CD14-positive monocyte (primary cell): Measurements from ENCODE around the gene SPON2. TPM values are rescaled to one million over a fixed set of nuclear protein-coding genes. Genes with fewer than 3 reads are reported as not detected.

Source experiments
- DNase-seq, 3 donors: peaks; one replicate each; pipeline ENCODE4 v3.0.0-alpha.2; 2011 to 2022
- H2AFZ ChIP-seq: 2 replicates; pipeline ENCODE4 v1.6.0; 2012; ENCODE audit warnings: mild to moderate bottlenecking, low read depth, low read length, inconsistent platforms; ENCODE audit not compliant: insufficient read depth, poor library complexity, severe bottlenecking
- H3K27ac ChIP-seq, 2 donors: 1 replicate in 1 of 2; 2 replicates in 1 of 2; pipeline ENCODE4 v1.5.1; 2012 to 2013; ENCODE audit warnings: low read length in 2 of 2, control low read depth in 1 of 2, inconsistent platforms in 1 of 2, low read depth in 1 of 2, mild to moderate bottlenecking in 1 of 2
- H3K27me3 ChIP-seq, 2 donors: one replicate each; pipeline versions ENCODE4 v1.6.0 to v1.6.1; 2011 to 2013; ENCODE audit warnings: low read length in 2 of 2; ENCODE audit not compliant: control insufficient read depth in 2 of 2, insufficient read depth in 2 of 2
- H3K36me3 ChIP-seq, 2 donors: replicated peaks in 1 of 2; 1 replicate in 1 of 2; 2 replicates in 1 of 2; pipeline versions ENCODE4 v1.5.1 to v1.6.1; 2012 to 2013; ENCODE audit warnings: low read length in 2 of 2, control low read depth in 1 of 2, inconsistent platforms in 1 of 2, mild to moderate bottlenecking in 1 of 2; ENCODE audit not compliant: insufficient read depth in 2 of 2, control insufficient read depth in 1 of 2
- H3K4me1 ChIP-seq, 2 donors: 1 replicate in 1 of 2; 2 replicates in 1 of 2; pipeline versions ENCODE4 v1.5.1 to v1.6.1; 2012 to 2013; ENCODE audit warnings: low read length in 2 of 2, control low read depth in 1 of 2, inconsistent platforms in 1 of 2, mild to moderate bottlenecking in 1 of 2, moderate library complexity in 1 of 2; ENCODE audit not compliant: insufficient read depth in 2 of 2, control insufficient read depth in 1 of 2
- H3K4me2 ChIP-seq: replicated peaks from 2 replicates; pipeline ENCODE3; 2012; ENCODE audit warnings: low read length, moderate library complexity, mild to moderate bottlenecking; ENCODE audit not compliant: poor library complexity, severe bottlenecking; ENCODE audit errors: extremely low read depth
- H3K4me3 ChIP-seq, 3 experiments: fragments of 200-600 bp in 1 of 3; sonication (generic) in 1 of 3; replicated peaks in 1 of 3; 1 replicate in 2 of 3; 2 replicates in 1 of 3; pipeline ENCODE4 v1.5.1; 2011 to 2013; ENCODE audit warnings: low read length in 3 of 3, mild to moderate bottlenecking in 3 of 3, control low read depth in 2 of 3, low read depth in 2 of 3, inconsistent platforms in 1 of 3, moderate library complexity in 1 of 3
- H3K79me2 ChIP-seq: 2 replicates; pipeline ENCODE4 v1.6.0; 2012; ENCODE audit warnings: mild to moderate bottlenecking, control low read depth, inconsistent platforms, low read length, moderate library complexity; ENCODE audit not compliant: insufficient read depth
- H3K9ac ChIP-seq: 2 replicates; pipeline ENCODE4 v1.6.0; 2017; ENCODE audit warnings: low read length, mild to moderate bottlenecking; ENCODE audit not compliant: insufficient read depth, poor library complexity, severe bottlenecking
- H3K9me3 ChIP-seq, 2 donors: replicated peaks in 1 of 2; 1 replicate in 1 of 2; 2 replicates in 1 of 2; pipeline versions ENCODE4 v1.5.1 to v1.6.1; 2012 to 2013; ENCODE audit warnings: low read length in 2 of 2, control low read depth in 1 of 2; ENCODE audit not compliant: control insufficient read depth in 1 of 2, insufficient read depth in 1 of 2
- H4K20me1 ChIP-seq: 2 replicates; pipeline ENCODE4 v1.6.0; 2012; ENCODE audit warnings: mild to moderate bottlenecking, low read length, control low read depth, moderate library complexity; ENCODE audit not compliant: insufficient read depth
- H3K27ac Mint-ChIP-seq, 7 donors: one replicate each; pipeline ENCODE4 v1.8.0; 2020; ENCODE audit warnings: mild to moderate bottlenecking in 7 of 7, mixed read lengths in 7 of 7, moderate library complexity in 6 of 7, inconsistent platforms in 2 of 7
- H3K27me3 Mint-ChIP-seq, 3 donors: one replicate each; pipeline ENCODE4 v1.8.0; 2021 to 2022; ENCODE audit warnings: low read depth in 3 of 3, mild to moderate bottlenecking in 3 of 3, mixed read lengths in 3 of 3, moderate library complexity in 3 of 3, inconsistent platforms in 1 of 3
- H3K36me3 Mint-ChIP-seq, 2 donors: one replicate each; pipeline ENCODE4 v1.8.0; 2020; ENCODE audit warnings: mixed read lengths in 2 of 2, inconsistent platforms in 1 of 2, mild to moderate bottlenecking in 1 of 2
- H3K4me1 Mint-ChIP-seq: one replicate; pipeline ENCODE4 v1.8.0; 2020; ENCODE audit warnings: mild to moderate bottlenecking, mixed read lengths
- H3K4me3 Mint-ChIP-seq, 2 donors: one replicate each; pipeline ENCODE4 v1.8.0; 2020; ENCODE audit warnings: mild to moderate bottlenecking in 2 of 2, mixed read lengths in 2 of 2, moderate library complexity in 1 of 2
- H3K9me3 Mint-ChIP-seq, 7 donors: one replicate each; pipeline ENCODE4 v1.8.0; 2020 to 2022; ENCODE audit warnings: mixed read lengths in 7 of 7, mild to moderate bottlenecking in 6 of 7, moderate library complexity in 6 of 7, inconsistent platforms in 2 of 7
- whole genome bisulfite sequencing: methylation state at CpG from one replicate; pipeline ENCODE4 v1.1.5; 2013; ENCODE audit warnings: missing lambda C conversion rate; ENCODE audit not compliant: insufficient coverage; 5-methylcytosine and 5-hydroxymethylcytosine counted together
- intact Hi-C, 2 donors: fragments of 100-400 bp; cut with micrococcal nuclease; formaldehyde crosslinking; loops; one replicate each; pipeline versions ENCODE4 v1.15.0 to v1.15.1; 2023
- polyA plus RNA-seq, 3 donors: library from polyadenylated mRNA; depleted of rRNA in 1 of 3; unstranded in 2 of 3; stranded (reverse) in 1 of 3; fragments of 300-500 nt in 2 of 3; fragments of >200 nt in 1 of 3; fragmentation: Illumina TruSeq in 2 of 3; gene quantifications; 1 replicate in 2 of 3; 2 replicates in 1 of 3; pipeline ENCODE4 v1.2.3, GENCODE V29; 2012 to 2021
- TF ChIP-seq, protein P1 (sequence below): fragments of 200-600 bp; IDR thresholded peaks from one replicate; pipeline ENCODE4 v1.8.0; 2022; ENCODE audit warnings: antibody characterized with exemption, mild to moderate bottlenecking

Gene SPON2
- polyA plus RNA-seq, 3 donors: 0.74 to 1.4 (median 0.90) TPM

DNA sequence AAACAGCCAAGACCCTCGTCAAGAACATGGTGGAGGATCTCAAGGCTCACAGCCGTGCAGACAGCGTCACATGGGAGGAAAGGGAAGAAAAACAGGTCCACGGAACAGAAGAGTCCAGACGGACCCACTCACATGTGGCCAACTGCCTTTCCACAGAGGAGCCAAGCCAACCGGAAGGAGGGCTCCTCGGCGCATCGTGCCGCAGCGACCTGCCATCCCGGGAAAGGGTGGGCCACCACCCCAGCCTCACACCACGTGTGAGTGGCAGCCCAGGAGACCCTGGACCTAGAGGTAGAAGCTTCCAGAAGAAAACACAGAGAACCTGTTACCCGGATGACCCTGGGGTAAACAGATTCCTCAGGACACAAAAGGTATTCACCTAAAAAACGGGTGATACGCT lies 48.2 kb upstream of the SPON2 start:
- Histone ChIP-seq H3K9me3 (no peaks in the 10 kb centered on the region), H3K4me3 (no peak overlapping the region), H3K79me2 (peaks cover 17% of the 10 kb centered on the region), H4K20me1 (peaks cover 89% of the 10 kb centered on the region), H3K36me3 (peaks cover 43 to 66% of the 10 kb centered on the region in 2 donors), H3K4me1 (peaks cover 32 to 41% of the 10 kb centered on the region in 2 donors), H3K9ac (no peak overlapping the region), H2AFZ (no peak overlapping the region), H3K27me3 (no peaks in the 10 kb centered on the region), H3K27ac (no peak overlapping the region), H3K4me2 (no peak overlapping the region)
- no peaks in the 10 kb centered on the region for H3K9me3 Mint-ChIP-seq
- peaks cover 45% of the 10 kb centered on the region for H3K4me1 Mint-ChIP-seq
- peak overlapping the region in 1 of 7 donors; percentile 21 for H3K27ac Mint-ChIP-seq
- H3K27me3 Mint-ChIP-seq: no peaks in the 10 kb centered on the region
- over 99% methylated on average over 15 of the region's 16 CpGs for WGBS
- peaks cover 55 to 74% of the 10 kb centered on the region in 2 donors for H3K36me3 Mint-ChIP-seq
- no peak for DNase-seq
- no peak overlapping the region for H3K4me3 Mint-ChIP-seq
- TF ChIP-seq, protein P1, sequence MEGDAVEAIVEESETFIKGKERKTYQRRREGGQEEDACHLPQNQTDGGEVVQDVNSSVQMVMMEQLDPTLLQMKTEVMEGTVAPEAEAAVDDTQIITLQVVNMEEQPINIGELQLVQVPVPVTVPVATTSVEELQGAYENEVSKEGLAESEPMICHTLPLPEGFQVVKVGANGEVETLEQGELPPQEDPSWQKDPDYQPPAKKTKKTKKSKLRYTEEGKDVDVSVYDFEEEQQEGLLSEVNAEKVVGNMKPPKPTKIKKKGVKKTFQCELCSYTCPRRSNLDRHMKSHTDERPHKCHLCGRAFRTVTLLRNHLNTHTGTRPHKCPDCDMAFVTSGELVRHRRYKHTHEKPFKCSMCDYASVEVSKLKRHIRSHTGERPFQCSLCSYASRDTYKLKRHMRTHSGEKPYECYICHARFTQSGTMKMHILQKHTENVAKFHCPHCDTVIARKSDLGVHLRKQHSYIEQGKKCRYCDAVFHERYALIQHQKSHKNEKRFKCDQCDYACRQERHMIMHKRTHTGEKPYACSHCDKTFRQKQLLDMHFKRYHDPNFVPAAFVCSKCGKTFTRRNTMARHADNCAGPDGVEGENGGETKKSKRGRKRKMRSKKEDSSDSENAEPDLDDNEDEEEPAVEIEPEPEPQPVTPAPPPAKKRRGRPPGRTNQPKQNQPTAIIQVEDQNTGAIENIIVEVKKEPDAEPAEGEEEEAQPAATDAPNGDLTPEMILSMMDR: no peak
- intact Hi-C loops: no loop called here

DNA sequence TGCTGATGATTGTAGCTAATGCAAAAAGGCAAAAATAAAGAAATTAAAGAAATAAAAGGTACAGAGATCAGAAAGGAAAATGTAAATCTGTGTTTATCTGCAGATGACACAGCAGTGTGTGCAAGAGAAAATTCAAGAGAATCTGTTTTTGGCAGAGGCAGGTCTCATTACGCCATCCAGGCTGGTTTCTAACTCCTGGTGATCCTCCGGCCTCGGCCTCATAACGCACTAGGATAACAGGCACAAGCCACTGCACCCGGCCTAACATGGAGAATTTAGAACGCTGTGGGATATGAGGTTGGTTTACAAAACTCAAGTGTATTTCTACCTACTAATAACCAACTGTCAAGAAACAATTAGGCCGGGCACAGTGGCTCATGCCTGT lies 47.2 kb upstream of the SPON2 start:
- Mint-ChIP-seq H3K4me1 (peaks cover 45% of the 10 kb centered on the region), H3K36me3 (peaks cover 54 to 72% of the 10 kb centered on the region in 2 donors), H3K4me3 (peak overlapping the region in 1 of 2 donors; percentile 54), H3K27ac (peak overlapping the region in 6 of 7 donors; percentile 50 to 89 (median 74)), H3K9me3 (no peaks in the 10 kb centered on the region), H3K27me3 (no peaks in the 10 kb centered on the region)
- H3K27ac ChIP-seq: peak overlapping the region in 1 of 2 donors; percentile 75
- H2AFZ ChIP-seq: no peak overlapping the region
- H3K4me1 ChIP-seq: peaks cover 32 to 41% of the 10 kb centered on the region in 2 donors
- H3K36me3 ChIP-seq: peaks cover 43 to 66% of the 10 kb centered on the region in 2 donors
- peak overlapping the region; percentile 42 for H3K4me2 ChIP-seq
- no peaks in the 10 kb centered on the region for H3K27me3 ChIP-seq
- no peak overlapping the region for H3K9ac ChIP-seq
- peaks cover 17% of the 10 kb centered on the region for H3K79me2 ChIP-seq
- TF ChIP-seq, protein P1: no peak
- no CpG with 5 or more reads among the region's 7 CpGs for WGBS
- no peaks in the 10 kb centered on the region for H3K9me3 ChIP-seq
- peak overlapping the region in 1 of 3 experiments; percentile 20 for H3K4me3 ChIP-seq
- DNase-seq: no peak
- peaks cover 91% of the 10 kb centered on the region for H4K20me1 ChIP-seq
- intact Hi-C loops: loop anchor here (2.0 to 10.0 kb wide), 2 partner anchors 53 to 55 kb away; no protein-coding TSS in a partner anchor
